ENCODE results near the gene TRUB2.

Gene TRUB2

DNA sequence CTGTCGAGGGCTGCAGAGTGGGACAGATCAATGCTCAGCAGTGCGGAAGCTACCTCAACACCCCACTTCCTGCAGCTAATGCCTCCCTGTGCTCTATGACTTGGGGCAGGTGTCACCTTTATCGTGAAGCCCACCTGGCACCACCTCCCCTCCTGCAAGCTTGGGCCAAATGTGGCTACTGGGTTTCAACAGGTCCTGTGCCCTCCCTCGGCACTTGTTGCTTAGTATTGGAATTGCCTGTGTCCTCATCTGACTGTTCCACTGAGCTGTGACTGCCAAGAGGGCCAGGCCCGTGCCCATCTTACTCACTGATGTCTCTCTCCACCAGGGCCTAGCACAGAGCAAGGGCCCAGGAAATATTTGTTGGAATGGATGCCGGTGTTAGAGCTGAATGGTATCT, 27.5 kb upstream of the TRUB2 start:
- DNase-seq (ENCODE audit: low spot score) = no peak
- TF ChIP-seq CTCF (IDR thresholded peaks at IDR 0.05; ENCODE audit: extremely low read depth, missing control alignments) = no peak

DNA sequence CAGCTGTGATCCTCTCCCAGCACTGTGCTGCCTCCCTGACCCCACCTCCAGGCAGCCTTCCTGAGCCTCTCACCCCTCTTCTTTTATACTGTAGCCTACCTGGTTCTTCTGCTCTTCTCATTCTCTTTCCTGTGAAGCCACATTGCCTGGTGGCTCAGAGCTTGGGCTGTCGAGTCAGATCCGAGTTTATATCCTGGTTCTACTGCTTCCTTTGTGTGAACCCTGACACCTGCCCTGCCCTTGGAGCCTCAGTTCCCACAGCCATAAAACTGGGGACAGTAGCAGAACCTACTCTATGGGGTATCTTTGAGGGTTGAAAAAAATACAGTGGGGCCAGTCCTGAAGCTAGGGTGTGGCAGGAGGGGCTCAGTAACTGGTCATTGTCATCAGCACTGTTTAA, 26.9 kb upstream of the TRUB2 start:
- TF ChIP-seq CTCF (IDR thresholded peaks at IDR 0.05; ENCODE audit: extremely low read depth, missing control alignments) = no peak

GRCh38 chr9:128344931-128345605, 22.8 kb upstream of the TRUB2 start:
- TF ChIP-seq CTCF (IDR thresholded peaks at IDR 0.05; ENCODE audit: extremely low read depth, missing control alignments) = no peak
- no peak for DNase-seq (ENCODE audit: low spot score)

More for the DNA sequence above, 26.9 kb upstream of the TRUB2 start:
- DNase-seq (ENCODE audit: low spot score) = no peak

DNA sequence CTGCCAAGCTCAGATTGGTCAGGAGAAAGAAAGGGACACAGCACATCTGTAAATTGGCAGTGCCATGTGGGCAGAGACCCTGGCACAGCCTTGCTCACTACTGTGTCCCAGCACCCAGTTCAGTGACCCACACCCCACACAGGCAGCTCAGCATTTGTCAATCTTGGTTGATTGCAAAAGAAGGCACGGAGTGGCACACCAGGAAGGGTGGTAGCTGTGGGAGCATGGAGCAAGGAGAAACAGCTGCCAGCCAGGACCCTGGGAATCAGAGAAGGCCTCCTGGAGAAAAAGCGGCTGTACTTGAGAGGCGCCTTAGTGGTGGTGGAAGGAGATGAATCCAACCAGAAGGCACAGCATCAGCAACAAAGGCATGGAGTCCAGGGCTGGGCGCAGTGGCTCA, 21.6 kb upstream of the TRUB2 start:
- TF ChIP-seq CTCF (IDR thresholded peaks at IDR 0.05; ENCODE audit: extremely low read depth, missing control alignments) = no peak
- DNase-seq (ENCODE audit: low spot score) = no peak

DNA sequence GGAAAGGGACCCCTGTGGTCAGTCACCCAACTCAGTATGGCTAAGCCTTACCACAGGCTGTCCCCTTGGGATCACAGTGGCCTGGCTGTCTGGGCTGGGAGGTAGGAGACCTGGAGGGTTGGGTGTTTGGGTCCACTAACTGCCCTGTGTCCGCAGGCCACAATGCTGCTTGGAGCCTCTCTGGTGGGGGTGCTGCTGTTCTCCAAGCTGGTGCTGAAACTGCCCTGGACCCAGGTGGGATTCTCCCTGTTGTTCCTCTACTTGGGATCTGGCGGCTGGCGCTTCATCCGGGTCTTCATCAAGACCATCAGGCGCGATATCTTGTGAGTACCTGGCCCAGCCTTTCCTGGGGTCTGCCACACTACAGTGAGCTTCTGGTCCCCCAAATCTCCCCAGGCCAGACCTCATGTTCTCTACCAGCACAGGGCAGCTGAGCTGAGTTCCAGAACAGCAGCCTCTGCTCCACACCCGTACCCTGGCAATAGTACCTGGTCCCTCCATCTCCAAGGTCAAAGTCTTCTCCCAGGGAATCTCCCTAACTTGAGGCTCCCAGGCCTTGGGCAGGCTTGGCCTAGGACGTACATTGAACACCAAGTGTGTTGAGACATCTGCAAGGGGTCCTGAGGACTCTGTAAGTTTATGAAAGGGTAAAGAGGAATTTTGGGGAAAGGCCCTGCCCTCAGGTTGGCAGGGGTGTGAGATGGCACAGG, 20.9 kb upstream of the TRUB2 start:
- no peak for TF ChIP-seq CTCF (IDR thresholded peaks at IDR 0.05; ENCODE audit: extremely low read depth, missing control alignments)
- DNase-seq (ENCODE audit: low spot score) = no peak

GRCh38 chr9:128341435-128341849, 19.2 kb upstream of the TRUB2 start:
- peak; percentile 90 for DNase-seq (ENCODE audit: low spot score)

More at GRCh38 chr9:128341435-128341849, 19.2 kb upstream of the TRUB2 start:
- peak; percentile 65 for TF ChIP-seq CTCF (IDR thresholded peaks at IDR 0.05; ENCODE audit: extremely low read depth, missing control alignments)

Data from GM20000 (cell line).